Measurements from ENCODE around the gene DIP2C.

DIP2C gene

GRCh38 chr10:226018-226417 is 463.4 kb downstream of the DIP2C start:
- DNase-seq (no peak), ATAC-seq (ENCODE audit: insufficient read depth, low read depth) (no peak)
- H3K4me3 ChIP-seq (ENCODE audit: low read depth in 1 of 2, low read length in 2 of 2): no peak overlapping the region
- no peak overlapping the region for H3K9ac ChIP-seq (ENCODE audit: low read depth, low read length)
- H3K27ac ChIP-seq (ENCODE audit: low read length): no peak overlapping the region
- H3K36me3 ChIP-seq (ENCODE audit: insufficient read depth, low read length): peaks cover 9% of the 10 kb centered on the region; the same call in 1 of the 2 replicates
- no peaks in the 10 kb centered on the region for H3K4me1 ChIP-seq (ENCODE audit: insufficient read depth, low read length)
- no peak overlapping the region for H2AFZ ChIP-seq (ENCODE audit: low read depth, low read length)
- no peaks in the 10 kb centered on the region for H3K79me2 ChIP-seq (ENCODE audit: insufficient read depth, low read length)
- TF ChIP-seq CTCF (IDR thresholded peaks at IDR 0.05; ENCODE audit: borderline replicate concordance, extremely low read depth, low read length, poor library complexity, severe bottlenecking) (no peak), EZH2 (IDR thresholded peaks at IDR 0.05; ENCODE audit: borderline replicate concordance, low read depth, low read length, severe bottlenecking) (no peak)
- H3K4me2 ChIP-seq (ENCODE audit: insufficient read depth, low read length): no peak overlapping the region
- H3K9me3 ChIP-seq (ENCODE audit: insufficient read depth, low read length, severe bottlenecking): no peaks in the 10 kb centered on the region
- H3K27me3 ChIP-seq (ENCODE audit: insufficient read depth, low read length, poor library complexity): no peaks in the 10 kb centered on the region
- no peaks in the 10 kb centered on the region for H4K20me1 ChIP-seq (ENCODE audit: insufficient read depth, low read length)

GRCh38 chr10:224571-224970 is 464.9 kb downstream of the DIP2C start:
- no peak overlapping the region for H3K27ac ChIP-seq (ENCODE audit: low read length)
- TF ChIP-seq CTCF (IDR thresholded peaks at IDR 0.05; ENCODE audit: borderline replicate concordance, extremely low read depth, low read length, poor library complexity, severe bottlenecking) (no peak), EZH2 (IDR thresholded peaks at IDR 0.05; ENCODE audit: borderline replicate concordance, low read depth, low read length, severe bottlenecking) (no peak)
- no peaks in the 10 kb centered on the region for H4K20me1 ChIP-seq (ENCODE audit: insufficient read depth, low read length)
- H3K9me3 ChIP-seq (ENCODE audit: insufficient read depth, low read length, severe bottlenecking): no peaks in the 10 kb centered on the region
- ATAC-seq (ENCODE audit: insufficient read depth, low read depth) (no peak), DNase-seq (no peak)
- H3K27me3 ChIP-seq (ENCODE audit: insufficient read depth, low read length, poor library complexity): no peaks in the 10 kb centered on the region
- no peak overlapping the region for H2AFZ ChIP-seq (ENCODE audit: low read depth, low read length)
- peaks cover 11% of the 10 kb centered on the region for H3K4me1 ChIP-seq (ENCODE audit: insufficient read depth, low read length)
- H3K79me2 ChIP-seq (ENCODE audit: insufficient read depth, low read length): no peaks in the 10 kb centered on the region
- no peak overlapping the region for H3K9ac ChIP-seq (ENCODE audit: low read depth, low read length)
- no peak overlapping the region for H3K4me2 ChIP-seq (ENCODE audit: insufficient read depth, low read length)
- H3K36me3 ChIP-seq (ENCODE audit: insufficient read depth, low read length): peaks cover 10% of the 10 kb centered on the region; the same call in 1 of the 2 replicates
- no peak overlapping the region for H3K4me3 ChIP-seq (ENCODE audit: low read depth in 1 of 2, low read length in 2 of 2)

Measured in DND-41 (cell line).